Peyer's patch (tissue), 4 donors: ENCODE results near the gene FGF2.

ENCODE experiments used
- CTCF ChIP-seq, 6 experiments: fragments of 450-650 bp in 4 of 6; fragments of 200-600 bp in 2 of 6; sonication (generic) in 1 of 6; IDR thresholded peaks; one replicate each; pipeline ENCODE4 v1.5.1; 2017 to 2019; ENCODE audit warnings: antibody characterized with exemption in 6 of 6, mild to moderate bottlenecking in 3 of 6, moderate library complexity in 1 of 6
- POLR2A ChIP-seq, 2 donors: fragments of 450-650 bp; IDR thresholded peaks; one replicate each; pipeline ENCODE4 v1.5.1; 2017; ENCODE audit warnings: antibody characterized with exemption in 2 of 2, mild to moderate bottlenecking in 2 of 2, moderate library complexity in 2 of 2

DNA sequence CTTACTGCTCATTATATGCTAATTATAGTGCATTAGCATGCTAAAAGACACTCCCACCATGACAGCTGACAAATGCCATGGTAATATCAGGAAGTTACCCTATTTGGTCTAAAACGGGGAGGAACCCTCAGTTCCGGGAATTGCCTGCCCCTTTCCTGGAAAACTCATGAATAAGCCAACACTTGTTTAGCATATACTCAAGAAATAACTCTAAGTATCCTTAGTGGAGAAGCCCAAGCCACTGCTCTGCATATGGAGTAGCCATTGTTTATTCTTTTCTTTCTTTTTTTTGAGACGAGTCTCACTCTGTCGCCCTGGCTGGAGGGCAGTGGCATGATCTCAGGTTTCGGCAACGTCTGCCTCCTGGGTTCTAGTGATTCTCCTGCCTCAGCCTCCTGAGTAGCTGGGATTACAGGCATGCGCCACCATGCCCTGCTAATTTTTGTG is 80.3 kb downstream of the FGF2 start:
- TF ChIP-seq CTCF (IDR thresholded peaks at IDR 0.05) (no peak), POLR2A (IDR thresholded peaks at IDR 0.05) (no peak)
